Glomerular endothelial cell (primary cell): ENCODE data around the gene LARP7. TPM values are rescaled to one million over a fixed set of nuclear protein-coding genes. Genes with fewer than 3 reads are reported as not detected.
"Not testable (repeated sequence)": the region's sequence is repeated elsewhere in the genome, so short reads cannot be mapped to it uniquely, and the experiment has no call there.

Source experiments
- DNase-seq: peaks from one replicate; pipeline ENCODE4 v3.0.0-alpha.2; 2011; ENCODE audit warnings: low read depth, low spot score; ENCODE audit errors: extremely low read depth
- total RNA-seq: library from RNA; depleted of rRNA; stranded (reverse); fragments of >200 nt; gene quantifications from 2 replicates; pipeline ENCODE4 v1.2.3, GENCODE V29; 2015

Gene LARP7
- 25.6 and 31.9 TPM in 2 replicates for total RNA-seq

DNA sequence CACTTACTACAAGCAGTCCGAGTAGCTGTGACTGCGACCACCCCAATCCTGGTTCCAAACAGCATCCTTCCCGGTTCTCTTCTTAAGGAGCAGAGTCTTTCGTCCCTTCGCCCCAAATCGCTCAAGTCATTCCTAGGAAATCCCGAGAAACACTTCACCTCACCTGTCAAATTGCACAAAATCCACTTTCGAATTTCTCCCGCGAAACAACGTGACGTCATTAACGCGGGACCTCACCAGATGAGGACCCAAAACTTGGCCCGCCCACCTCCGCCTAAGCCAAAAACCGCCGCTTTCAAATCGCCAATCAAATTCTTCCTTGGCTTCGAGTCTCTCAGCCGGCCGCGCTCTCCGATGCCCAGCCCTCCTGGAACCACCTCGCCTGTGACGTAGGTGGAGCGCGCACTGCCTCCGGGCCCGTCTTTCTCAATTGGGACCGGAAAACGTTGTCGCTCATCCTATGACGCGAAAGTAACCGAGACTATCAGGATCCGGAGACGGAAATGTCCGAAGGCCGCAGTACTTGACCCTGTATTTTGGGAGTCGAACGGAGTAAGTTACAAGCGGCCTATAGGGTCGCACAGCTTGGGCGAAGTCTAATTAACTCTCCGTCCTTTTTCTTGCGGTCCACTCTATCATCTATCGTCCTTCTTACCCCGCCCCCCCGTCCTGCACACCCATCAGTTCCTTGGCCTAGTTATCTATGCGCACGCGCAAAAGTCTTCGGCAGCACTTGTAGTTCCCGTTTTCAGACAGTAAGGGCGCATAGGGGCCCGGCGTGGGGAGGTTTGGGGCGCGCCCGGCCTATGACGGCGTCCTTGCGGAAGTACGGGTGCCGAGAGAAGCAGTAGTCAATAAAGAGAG is at the start of gene LARP7, which contains the start of gene ZGRF1:
LARP7 (plus strand) TSS at position 456 of the 864 bp plus-strand sequence. CDS start 7,527 bp downstream, outside the sequence.
ZGRF1 (minus strand) TSS at position 222 of the 864 bp plus-strand sequence. CDS start 3,733 bp downstream, outside the sequence.
- peak; percentile 99 for DNase-seq

DNA sequence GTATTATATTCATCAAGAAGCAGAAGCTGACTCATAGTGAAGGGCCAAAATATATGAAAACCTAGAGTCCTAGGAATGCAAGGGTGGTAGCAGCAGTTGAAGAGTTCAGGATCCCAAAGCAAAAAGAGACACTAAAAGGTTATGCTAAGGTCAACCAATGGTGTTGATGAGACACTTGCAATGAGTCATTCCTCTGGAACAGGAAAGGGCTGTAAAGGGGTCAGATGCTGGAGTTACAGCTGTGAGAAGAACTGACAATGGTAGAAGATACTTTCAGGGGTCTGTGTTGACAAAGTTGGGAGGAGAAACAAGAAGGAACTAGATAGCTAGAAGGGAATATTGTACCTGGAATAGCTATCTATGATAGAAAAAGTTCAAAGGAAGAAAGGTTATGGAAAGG is 47.7 kb upstream of the LARP7 start:
- no peak for DNase-seq

DNA sequence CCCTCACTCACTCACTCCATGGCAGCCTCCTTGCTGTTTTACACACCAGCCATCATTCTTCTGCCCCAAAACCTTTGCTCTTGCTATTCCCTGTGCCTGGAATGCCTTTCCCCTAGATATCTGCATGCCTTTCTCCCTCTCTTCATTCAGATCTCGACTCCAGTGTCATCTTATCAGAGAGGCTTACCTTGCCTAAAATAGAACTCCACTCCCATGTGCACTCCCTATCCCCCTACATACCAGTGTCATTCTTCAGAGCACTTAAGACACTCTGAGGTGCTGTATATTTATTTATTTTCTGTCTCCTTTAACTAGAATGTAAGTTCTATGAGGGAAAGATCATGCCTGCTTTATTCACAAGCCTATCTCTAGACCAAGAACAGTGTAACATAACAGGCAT is 45.4 kb upstream of the LARP7 start:
- DNase-seq, result no peak

DNA sequence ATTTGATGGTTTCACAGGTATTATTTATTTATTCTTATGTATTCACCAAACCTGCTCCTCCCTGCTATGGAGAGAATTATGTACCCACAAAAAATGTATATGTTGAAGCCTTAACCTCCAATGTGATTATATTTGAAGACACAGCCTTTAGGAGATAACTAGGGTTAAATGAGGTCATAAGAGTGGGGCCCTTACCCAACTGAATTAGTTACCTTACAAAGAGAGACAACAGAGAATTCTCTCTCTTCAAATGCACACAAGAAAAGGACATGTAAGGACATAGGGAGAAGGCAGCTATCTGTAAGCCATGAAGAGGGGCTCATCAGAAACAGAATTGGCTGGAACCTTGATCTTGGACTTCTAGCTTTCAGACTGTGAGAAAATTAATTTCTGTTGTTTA is 44.2 kb upstream of the LARP7 start:
- DNase-seq, result no peak

DNA sequence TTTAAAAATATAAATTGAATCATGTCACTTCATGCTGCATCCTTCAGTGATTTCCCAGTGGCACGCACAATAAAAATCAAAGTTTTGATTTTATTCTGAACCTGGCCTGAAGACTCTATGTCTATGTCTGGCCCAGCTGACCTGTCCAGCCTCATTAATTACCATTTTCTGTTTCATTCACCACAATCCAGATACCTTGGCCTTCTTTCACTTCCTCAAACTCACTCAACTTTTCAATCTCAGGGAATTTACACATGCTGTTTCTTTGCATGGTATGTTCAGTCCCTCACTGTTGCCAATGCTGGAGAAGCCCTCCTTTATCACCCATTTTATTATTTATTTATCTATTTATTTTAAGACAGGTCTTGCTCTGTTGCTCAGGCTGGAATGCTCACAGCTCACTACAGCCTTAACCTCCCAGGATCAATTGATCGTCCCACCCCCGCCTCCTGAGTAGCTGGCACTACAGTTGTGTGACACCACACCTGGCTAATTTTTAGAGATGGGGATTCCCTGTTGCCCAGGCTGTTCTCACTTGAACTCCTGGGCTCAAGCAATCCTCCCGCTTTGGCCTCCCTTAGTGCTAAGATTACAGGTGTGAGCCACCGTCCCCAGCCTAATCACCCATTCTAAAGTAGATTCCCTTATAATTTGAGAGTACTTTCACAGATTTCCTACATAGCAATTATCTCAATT is 43.4 kb upstream of the LARP7 start:
- no peak for DNase-seq

DNA sequence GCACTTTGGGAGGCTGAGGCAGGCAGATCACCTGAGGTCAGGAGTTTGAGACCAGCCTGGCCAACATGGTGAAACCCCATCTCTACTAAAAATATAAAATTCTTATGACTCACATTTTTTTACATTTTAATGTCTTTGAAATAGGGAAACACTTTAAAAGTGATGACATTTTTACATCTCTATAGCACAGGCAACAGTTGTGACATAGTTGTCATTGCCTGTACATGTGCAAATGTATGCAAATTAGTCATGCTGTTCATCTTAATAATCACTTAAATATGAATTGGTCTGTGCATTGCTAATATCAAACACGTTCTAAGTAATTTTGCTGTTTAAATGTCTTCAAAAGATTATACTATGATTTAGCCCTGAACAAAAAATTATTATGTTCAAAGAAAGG is 42.0 kb upstream of the LARP7 start:
- DNase-seq, result no peak

DNA sequence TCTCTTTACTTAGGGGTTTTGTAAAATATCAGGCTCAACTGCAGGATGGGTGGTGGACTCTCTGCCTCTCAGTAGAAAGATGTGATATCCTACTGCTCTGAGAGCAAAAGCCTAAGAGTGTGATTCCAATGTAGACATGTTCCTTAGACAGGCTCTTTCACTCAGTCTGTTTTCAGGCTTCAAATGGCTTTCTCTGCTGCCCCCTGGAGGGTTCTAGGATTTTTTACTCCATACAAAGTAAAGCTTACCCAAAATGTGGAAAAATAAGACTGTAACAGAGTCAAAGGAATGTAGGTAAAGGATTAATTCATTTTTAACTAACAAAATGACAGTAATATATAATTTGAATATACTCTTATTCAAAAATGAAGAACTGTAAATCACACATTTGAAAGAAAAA is 32.4 kb upstream of the LARP7 start:
- DNase-seq, result peak; percentile 39

DNA sequence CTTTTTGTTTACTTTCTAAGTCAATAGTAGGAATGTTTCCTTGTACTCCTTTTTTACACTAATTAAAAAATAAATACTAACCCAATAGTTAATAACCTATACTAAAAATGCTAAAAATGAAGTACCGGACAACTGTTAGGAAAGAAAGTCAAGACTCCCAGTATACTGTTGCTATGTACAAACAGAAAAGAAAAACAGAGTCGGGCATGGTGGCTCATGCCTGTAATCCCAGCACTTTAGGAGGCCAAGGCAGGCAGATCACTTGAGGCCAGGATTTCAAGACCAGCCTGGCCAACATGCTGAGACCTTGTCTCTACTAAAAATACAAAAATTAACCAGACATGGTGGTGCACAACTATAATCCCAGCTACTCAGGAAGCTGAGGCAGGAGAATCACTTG is 24.1 kb upstream of the LARP7 start:
- DNase-seq, result not testable (repeated sequence)

DNA sequence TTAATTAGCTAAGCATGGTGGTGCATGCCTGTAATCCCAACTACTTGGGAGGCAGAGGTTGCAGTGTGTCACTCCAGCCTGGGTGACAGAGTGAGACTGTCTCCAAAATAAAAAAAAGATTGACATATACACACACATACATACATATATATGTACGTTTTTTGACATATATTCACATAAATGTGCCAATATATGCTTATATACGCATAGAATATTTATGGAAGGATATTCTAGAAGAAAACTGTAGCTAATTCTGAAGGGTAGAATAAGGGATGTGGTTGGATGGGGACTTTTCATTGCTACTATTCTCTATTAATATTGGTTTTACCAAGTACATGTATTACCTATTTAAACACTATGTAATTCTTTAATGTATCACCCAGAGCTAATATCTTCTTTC is 20.0 kb upstream of the LARP7 start:
- DNase-seq, result no peak

DNA sequence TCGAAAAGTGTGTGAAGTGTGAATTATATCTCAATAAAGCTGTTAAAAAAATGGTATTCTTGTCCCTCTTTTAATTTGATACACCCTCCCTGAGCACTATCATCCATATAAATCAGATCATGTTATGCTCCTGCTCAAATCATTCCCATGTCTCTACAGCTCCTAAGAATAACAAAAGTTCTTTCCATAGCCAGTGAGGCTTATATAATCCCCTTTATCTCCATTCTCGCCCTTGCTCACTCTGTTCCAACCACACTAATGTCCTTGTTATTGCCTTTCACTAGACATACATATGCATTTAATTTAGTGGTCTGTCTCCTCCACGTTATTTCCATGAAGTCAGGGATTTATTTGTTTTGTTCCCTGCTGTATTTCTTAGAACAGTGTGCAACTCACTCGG is 10.7 kb upstream of the LARP7 start:
- no peak for DNase-seq

DNA sequence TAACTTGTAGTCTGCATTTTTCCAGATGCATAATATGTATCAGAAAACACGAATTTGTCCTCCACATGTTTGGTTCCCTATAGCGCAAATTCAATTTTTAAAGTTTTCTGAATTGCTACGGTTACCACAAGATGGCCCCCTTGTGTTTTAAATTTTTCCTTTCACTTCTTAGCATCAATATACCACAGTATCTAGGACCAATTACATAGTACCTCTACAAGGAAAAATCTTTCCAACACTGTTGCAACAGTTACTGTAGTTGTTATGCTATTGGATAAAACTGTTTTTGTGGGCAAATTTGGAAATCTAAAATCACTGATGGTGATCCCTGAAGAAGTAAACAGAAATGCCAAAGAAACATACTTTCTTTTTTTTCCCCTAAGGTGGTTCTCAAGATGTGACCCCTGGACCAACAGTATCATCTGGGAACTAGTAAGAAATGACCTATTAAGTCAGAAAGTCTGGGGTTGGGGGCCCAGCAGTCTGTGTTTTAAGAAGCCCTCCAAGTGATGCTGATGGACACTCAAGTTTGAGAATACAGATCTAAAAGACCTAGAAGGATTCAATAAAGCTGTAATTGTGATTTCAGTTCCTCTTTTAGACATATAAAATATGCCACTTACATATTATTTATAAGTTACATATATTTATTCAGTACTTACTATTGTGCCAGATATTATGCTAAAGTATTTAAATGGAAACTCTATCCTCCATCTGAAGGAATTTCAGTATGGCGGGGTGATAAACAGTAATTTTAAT is 3.3 kb upstream of the LARP7 start:
- DNase-seq, result no peak

DNA sequence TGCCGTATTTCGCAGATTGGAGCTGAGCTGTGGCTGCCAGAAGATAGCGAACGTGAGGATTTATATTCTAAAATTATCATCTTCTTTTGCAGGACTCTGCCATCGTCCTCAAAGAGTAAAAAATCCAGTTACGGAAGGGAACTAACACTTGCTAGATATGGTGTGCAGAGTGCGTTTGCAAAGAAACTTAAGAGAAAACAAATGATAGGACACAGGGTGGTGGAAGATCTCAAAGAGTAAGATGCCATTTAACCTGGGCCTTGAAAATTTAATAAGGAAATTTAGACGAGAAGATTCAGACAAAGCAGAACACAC is 566 bp downstream of the LARP7 start:
- no peak for DNase-seq

DNA sequence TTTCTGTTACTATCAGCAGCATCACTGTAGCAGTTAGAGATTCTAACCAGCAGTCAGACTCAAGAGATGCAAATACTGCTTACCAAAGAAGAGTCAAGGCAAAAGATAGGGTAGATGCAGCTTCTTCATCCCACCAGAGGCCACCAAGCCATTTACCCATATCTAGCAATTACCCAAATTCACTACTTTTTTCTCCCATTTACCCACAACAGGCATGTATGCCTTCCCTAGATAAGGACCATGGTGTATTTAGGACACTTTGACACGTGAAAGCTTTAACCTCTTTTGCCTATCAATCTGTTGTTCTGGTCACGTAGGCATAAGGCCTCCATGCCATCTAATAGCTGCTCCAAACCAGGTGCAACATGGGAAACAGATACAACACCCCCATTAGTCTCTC is 5.6 kb downstream of the LARP7 start:
- DNase-seq, result no peak

DNA sequence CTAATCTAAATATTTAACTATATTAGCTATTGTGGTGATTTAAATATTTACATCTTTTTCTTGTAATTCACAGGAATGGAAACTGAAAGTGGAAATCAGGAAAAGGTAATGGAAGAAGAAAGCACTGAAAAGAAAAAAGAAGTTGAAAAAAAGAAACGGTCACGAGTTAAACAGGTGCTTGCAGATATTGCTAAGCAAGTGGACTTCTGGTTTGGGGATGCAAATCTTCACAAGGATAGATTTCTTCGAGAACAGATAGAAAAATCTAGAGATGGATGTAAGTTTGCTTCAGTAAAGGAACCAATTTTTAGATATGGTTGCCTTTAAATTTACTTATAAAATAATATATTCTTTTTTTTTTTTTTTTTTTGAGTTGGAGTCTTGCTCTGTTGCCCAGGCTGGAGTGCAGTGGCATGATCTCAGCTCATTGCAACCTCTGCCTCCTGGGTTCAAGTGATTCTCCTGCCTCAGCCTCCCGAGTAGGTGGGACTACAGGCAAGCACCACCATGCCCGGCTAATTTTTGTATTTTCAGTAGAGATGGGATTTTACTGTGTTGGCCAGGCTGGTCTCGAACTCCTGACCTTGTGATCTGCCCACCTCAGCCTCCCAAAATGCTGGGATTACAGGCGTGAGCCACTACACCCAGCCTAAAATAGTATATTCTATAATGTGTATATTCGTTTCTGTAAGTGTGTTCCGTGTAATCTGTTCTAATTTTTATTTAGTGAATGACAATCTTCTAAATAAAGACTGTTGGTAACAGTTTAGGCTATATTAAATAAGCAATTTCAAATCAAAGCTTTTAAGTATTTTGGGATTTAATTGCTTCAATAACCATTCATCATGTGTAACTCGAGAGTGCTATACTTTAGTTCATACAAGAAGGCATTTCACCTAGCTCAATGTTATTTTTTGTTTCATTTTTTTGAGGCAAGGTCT is 7.9 kb downstream of the LARP7 start:
- DNase-seq, result not testable (repeated sequence)

DNA sequence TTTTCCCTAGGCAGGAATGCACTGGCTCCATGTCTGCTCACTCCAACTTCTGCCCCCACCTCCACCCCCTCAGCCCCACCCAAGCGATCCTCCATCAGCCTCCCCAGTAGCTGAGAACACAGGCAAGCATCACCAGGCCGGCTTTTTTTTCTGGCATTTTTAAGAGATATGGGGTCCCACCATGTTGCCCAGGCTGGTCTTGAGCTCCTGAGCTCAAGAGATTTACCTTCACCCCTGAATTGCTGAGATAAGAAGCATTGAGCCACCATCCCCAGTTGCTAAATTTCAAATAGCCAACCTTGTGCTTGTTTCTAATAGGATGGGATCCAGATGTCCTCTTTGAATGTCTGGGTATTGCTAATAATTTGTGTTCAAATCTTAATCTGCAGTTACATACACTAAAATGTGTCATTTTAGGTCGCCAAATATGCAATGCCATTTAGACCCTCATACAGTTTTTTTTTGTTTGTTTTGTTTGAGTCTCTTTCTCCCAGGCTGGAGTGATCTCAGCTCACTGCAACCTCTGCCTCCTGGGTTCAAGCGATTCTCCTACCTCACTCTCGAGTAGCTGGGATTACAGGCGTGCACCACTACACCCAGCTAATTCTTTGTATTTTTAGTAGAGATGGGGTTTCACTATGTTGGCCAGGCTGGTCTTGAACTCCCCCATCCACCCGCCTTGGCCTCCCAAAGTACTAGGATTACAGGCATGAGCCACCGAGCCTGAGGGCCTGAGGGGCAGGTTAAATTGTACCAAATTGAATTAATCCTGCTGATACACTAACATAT is 8.8 kb downstream of the LARP7 start:
- DNase-seq, result no peak

DNA sequence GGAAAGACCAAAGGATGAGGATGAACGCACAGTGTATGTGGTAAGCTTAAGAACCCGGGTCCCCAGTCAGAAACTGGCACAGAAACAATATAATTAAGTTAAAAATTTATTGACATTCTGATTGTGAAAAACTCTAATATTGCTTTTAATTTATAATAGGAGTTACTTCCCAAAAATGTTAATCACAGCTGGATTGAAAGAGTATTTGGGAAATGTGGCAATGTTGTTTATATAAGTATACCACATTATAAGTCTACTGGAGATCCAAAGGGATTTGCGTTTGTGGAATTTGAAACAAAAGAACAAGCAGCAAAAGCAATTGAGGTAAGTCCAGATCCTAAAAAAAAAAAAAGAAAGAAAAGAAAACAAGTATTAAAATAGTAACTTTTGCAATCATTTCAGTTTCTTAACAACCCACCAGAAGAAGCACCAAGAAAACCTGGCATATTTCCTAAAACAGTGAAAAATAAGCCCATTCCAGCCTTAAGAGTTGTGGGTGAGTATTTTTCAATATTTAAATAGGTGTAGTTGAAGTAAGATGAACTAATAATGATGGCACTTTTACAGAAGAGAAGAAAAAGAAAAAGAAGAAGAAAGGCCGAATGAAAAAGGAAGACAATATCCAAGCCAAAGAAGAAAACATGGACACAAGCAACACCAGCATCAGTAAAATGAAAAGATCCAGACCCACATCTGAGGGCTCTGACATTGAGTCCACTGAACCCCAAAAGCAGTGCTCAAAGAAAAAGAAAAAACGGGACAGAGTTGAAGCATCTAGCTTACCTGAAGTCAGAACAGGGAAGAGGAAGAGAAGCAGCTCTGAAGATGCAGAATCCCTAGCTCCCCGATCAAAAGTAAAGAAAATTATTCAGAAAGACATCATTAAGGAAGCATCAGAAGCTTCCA is 9.9 kb downstream of the LARP7 start:
- no peak for DNase-seq

DNA sequence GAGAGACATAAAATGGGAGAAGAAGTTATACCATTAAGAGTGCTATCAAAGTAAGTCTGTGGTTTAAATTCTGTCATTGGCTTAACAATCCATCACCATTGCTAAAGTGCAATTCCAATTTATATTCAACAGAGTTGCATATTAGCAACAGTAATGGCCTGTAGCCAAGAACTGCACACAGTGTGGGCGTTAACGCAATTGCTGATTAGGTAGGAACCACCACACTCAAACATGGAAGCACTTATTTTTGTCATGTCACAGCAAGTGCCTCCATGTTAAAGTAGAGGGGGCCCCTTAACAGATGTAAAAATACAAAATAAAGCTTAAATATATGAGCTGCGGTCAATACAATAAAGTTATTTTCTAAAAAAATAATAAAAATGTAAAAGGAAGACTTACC is 10.8 kb downstream of the LARP7 start:
- no peak for DNase-seq

DNA sequence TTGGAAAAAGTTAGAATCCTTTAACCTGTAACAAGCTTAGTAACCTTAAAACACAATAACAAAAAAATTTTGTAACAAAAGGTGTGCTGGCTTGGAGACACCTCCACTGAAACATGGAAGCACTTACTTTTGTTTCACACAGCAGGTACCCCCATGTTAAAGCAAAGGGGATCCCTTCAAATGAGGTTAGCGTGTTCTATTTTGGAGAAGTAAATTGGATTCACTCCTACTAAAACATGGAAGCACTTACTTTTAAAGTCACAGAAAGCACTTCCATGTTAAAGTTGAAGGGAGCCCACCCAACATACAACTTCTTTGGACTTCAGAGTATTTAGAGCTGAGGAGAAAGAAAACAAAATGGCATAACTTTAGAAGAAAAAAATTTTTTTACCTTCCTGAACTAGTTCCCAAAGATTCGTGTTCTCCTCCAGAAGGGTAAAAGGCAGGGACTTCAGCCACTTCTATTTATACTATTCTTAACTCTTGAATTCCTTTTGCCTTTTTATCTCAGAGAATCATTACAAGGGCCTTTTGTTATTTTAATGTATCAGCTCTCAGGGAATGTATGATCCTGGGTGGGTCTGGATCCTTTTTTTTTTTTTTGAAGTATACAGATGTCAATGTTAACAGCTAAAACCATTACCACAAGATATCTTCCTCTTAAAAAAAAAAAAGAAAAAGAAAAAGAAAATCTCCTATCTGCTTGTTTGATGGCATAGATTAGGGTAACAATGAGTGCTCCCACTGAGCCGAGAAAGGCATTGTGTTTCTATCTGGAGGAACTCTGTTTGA is 11.5 kb downstream of the LARP7 start:
- DNase-seq, result no peak
